CD4-positive, CD25-positive, alpha-beta regulatory T cell (primary cell): Measurements from ENCODE around the gene VPS18. TPM values are rescaled to one million over a fixed set of nuclear protein-coding genes. Genes with fewer than 3 reads are reported as not detected.

ENCODE experiments used
- ATAC-seq, 2 donors: fragments of 150-1000 bp; cut with Tn5 transposase; one replicate each; pipeline ENCODE4 v1.10.0; 2021; ENCODE audit warnings: low read depth in 2 of 2, moderate number of reproducible peaks in 2 of 2, moderate library complexity in 1 of 2
- DNase-seq, 3 donors: peaks; one replicate each; pipeline versions ENCODE4 v3.0.0 to v3.0.0-alpha.2; 2012 to 2022; ENCODE audit warnings: mixed read lengths in 1 of 3
- H3K27ac ChIP-seq: one replicate; pipeline ENCODE4 v1.7.0; 2013; ENCODE audit warnings: mild to moderate bottlenecking, low read length; ENCODE audit not compliant: insufficient read depth, poor library complexity, severe bottlenecking
- H3K27me3 ChIP-seq: one replicate; pipeline ENCODE4 v1.7.0; 2013; ENCODE audit warnings: low read length; ENCODE audit not compliant: control insufficient read depth, insufficient read depth
- H3K36me3 ChIP-seq: one replicate; pipeline ENCODE4 v1.7.0; 2013; ENCODE audit warnings: mild to moderate bottlenecking, low read length, moderate library complexity; ENCODE audit not compliant: control insufficient read depth, insufficient read depth
- H3K4me1 ChIP-seq: 2 replicates; pipeline ENCODE4 v1.7.0; 2013; ENCODE audit warnings: mild to moderate bottlenecking, low read length; ENCODE audit not compliant: insufficient read depth, control insufficient read depth, poor library complexity, severe bottlenecking
- H3K4me3 ChIP-seq: one replicate; pipeline ENCODE4 v1.7.0; 2013; ENCODE audit warnings: low read depth, mild to moderate bottlenecking, low read length, moderate library complexity
- H3K9me3 ChIP-seq, 2 experiments: 1 replicate in 1 of 2; 2 replicates in 1 of 2; pipeline ENCODE4 v1.7.0; 2013; ENCODE audit warnings: low read length in 2 of 2, mild to moderate bottlenecking in 1 of 2, moderate library complexity in 1 of 2; ENCODE audit not compliant: control insufficient read depth in 2 of 2
- H3K27ac Mint-ChIP-seq, 3 donors: one replicate each; pipeline ENCODE4 v1.8.0; 2020 to 2022; ENCODE audit warnings: mild to moderate bottlenecking in 3 of 3, mixed read lengths in 3 of 3, moderate library complexity in 2 of 3
- H3K27me3 Mint-ChIP-seq: one replicate; pipeline ENCODE4 v1.8.0; 2022; ENCODE audit warnings: mild to moderate bottlenecking, mixed read lengths
- H3K36me3 Mint-ChIP-seq: one replicate; pipeline ENCODE4 v1.8.0; 2020; ENCODE audit warnings: mixed read lengths
- H3K4me1 Mint-ChIP-seq, 4 donors: one replicate each; pipeline ENCODE4 v1.8.0; 2020 to 2022; ENCODE audit warnings: mixed read lengths in 4 of 4, mild to moderate bottlenecking in 1 of 4
- H3K4me3 Mint-ChIP-seq, 4 donors: one replicate each; pipeline ENCODE4 v1.8.0; 2020 to 2022; ENCODE audit warnings: mild to moderate bottlenecking in 4 of 4, mixed read lengths in 4 of 4, moderate library complexity in 3 of 4
- H3K9me3 Mint-ChIP-seq, 7 donors: one replicate each; pipeline ENCODE4 v1.8.0; 2020 to 2022; ENCODE audit warnings: mixed read lengths in 7 of 7, mild to moderate bottlenecking in 3 of 7, moderate library complexity in 2 of 7
- polyA plus RNA-seq, 4 donors: library from polyadenylated mRNA; unstranded; fragments of 300-500 nt; fragmentation: Illumina TruSeq; gene quantifications; one replicate each; pipeline ENCODE4 v1.2.3, GENCODE V29; 2021
- total RNA-seq: library from RNA; stranded (reverse); gene quantifications from one replicate; pipeline ENCODE4 v1.2.3, GENCODE V29; 2022

The VPS18 gene
- total and polyA plus RNA-seq, 5 donors from 2014 or later = 19.5 to 26.5 (median 25.1) TPM

DNA sequence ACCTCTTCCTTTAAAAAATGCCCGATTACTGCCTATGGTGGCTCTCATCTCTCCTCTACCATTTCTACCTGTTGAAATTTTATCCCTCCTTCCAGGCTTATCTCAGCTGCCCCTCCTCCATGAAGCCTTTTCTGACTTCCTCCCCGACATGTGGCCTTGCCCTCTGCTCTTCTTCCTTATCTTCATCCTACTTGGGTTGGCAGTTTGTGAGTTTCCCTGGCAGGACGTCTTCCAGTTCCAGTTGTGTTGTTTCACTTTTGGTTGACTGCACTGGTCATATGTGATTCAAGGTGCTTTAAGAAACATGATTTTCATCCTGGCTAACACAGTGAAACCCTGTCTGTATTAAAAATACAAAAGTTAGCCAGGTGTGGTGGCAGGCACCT is 39.3 kb downstream of the VPS18 start:
- Mint-ChIP-seq H3K27me3 (peaks cover 65% of the 10 kb centered on the region), H3K9me3 (peaks cover 0 to 5% (median 0%) of the 10 kb centered on the region in 7 donors), H3K4me1 (peaks cover 0 to 36% (median 15%) of the 10 kb centered on the region in 4 donors), H3K4me3 (peak overlapping the region in 1 of 4 donors; percentile 54), H3K36me3 (no peaks in the 10 kb centered on the region), H3K27ac (no peak overlapping the region)
- no peak for ATAC-seq
- no peak overlapping the region for H3K27ac ChIP-seq
- H3K9me3 ChIP-seq = no peaks in the 10 kb centered on the region
- H3K4me1 ChIP-seq = peaks cover 27% of the 10 kb centered on the region
- H3K36me3 ChIP-seq = no peaks in the 10 kb centered on the region
- H3K27me3 ChIP-seq = peaks cover 8% of the 10 kb centered on the region
- no peak overlapping the region for H3K4me3 ChIP-seq
- no peak for DNase-seq

DNA sequence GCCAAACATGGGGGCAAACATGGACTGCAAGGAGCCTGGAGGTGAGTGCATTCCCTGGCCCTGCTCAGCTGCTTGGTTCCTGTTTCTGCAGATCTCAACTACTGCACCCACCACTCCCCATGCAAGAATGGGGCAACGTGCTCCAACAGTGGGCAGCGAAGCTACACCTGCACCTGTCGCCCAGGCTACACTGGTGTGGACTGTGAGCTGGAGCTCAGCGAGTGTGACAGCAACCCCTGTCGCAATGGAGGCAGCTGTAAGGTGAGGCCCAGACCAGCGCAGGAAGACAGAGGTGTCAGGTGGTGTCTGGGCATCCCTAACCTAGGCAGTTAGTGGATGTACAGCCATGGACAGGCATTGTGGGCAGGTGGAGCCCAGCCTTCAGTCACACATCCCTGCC is 40.2 kb downstream of the VPS18 start:
- peaks cover 56% of the 10 kb centered on the region for H3K27me3 Mint-ChIP-seq
- Histone ChIP-seq H3K4me1 (peaks cover 18% of the 10 kb centered on the region), H3K36me3 (no peaks in the 10 kb centered on the region), H3K27ac (no peak overlapping the region), H3K4me3 (no peak overlapping the region), H3K9me3 (no peaks in the 10 kb centered on the region), H3K27me3 (peaks cover 8% of the 10 kb centered on the region)
- H3K27ac Mint-ChIP-seq = no peak overlapping the region
- peaks cover 0 to 31% (median 10%) of the 10 kb centered on the region in 4 donors for H3K4me1 Mint-ChIP-seq
- H3K36me3 Mint-ChIP-seq = no peaks in the 10 kb centered on the region
- no peak overlapping the region for H3K4me3 Mint-ChIP-seq
- peaks cover 0 to 2% (median 0%) of the 10 kb centered on the region in 7 donors for H3K9me3 Mint-ChIP-seq
- ATAC-seq (no peak), DNase-seq (no peak)

DNA sequence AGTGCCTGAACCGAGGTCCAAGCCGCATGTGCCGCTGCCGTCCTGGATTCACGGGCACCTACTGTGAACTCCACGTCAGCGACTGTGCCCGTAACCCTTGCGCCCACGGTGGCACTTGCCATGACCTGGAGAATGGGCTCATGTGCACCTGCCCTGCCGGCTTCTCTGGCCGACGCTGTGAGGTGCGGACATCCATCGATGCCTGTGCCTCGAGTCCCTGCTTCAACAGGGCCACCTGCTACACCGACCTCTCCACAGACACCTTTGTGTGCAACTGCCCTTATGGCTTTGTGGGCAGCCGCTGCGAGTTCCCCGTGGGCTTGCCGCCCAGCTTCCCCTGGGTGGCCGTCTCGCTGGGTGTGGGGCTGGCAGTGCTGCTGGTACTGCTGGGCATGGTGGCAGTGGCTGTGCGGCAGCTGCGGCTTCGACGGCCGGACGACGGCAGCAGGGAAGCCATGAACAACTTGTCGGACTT is 42.0 kb downstream of the VPS18 start:
- H3K4me3 ChIP-seq = no peak overlapping the region
- no peaks in the 10 kb centered on the region for H3K9me3 ChIP-seq
- no peaks in the 10 kb centered on the region for H3K9me3 Mint-ChIP-seq
- H3K4me3 Mint-ChIP-seq = no peak overlapping the region
- no peaks in the 10 kb centered on the region for H3K36me3 ChIP-seq
- H3K4me1 ChIP-seq = peaks cover 7% of the 10 kb centered on the region
- no peak overlapping the region for H3K27ac Mint-ChIP-seq
- no peaks in the 10 kb centered on the region for H3K36me3 Mint-ChIP-seq
- DNase-seq (no peak), ATAC-seq (no peak)
- H3K27ac ChIP-seq = no peak overlapping the region
- H3K27me3 Mint-ChIP-seq = peaks cover 38% of the 10 kb centered on the region
- H3K27me3 ChIP-seq = peaks cover 5% of the 10 kb centered on the region
- peaks cover 0 to 28% (median 11%) of the 10 kb centered on the region in 4 donors for H3K4me1 Mint-ChIP-seq

DNA sequence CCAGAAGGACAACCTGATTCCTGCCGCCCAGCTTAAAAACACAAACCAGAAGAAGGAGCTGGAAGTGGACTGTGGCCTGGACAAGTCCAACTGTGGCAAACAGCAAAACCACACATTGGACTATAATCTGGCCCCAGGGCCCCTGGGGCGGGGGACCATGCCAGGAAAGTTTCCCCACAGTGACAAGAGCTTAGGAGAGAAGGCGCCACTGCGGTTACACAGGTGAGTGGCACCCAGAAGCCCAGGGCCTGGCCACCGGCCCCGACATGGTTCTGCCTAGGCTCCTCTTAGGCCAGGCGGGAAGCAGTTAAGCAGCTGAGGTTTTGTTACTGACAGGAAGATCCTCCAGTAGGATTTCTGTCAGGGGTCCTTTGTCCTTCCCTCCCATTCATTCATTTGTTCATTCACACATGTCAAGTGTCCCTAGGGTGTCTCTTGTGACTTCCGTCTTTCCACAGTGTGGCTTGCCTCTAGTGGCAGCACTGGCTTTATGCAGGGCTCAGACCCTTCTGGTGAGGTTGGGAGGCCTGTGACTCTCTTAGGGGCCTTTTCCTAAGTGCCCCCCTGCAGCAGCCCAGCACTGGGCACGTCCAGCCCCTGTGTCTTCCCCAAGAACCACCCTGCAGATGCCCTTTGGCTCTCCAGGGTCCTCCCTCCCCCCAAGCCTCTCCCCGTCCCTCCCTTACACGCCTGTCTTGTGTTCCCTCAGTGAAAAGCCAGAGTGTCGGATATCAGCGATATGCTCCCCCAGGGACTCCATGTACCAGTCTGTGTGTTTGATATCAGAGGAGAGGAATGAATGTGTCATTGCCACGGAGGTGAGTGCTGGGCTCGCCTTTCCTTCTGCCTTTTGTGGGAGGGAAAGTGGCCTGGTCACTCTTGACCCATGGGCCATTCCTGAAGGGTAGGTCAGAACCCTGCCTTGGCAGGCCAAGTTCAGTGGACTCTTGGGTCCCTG is 42.7 kb downstream of the VPS18 start:
- no peak for DNase-seq
- Mint-ChIP-seq H3K4me3 (no peak overlapping the region), H3K36me3 (no peaks in the 10 kb centered on the region), H3K27ac (no peak overlapping the region), H3K4me1 (peaks cover 0 to 22% (median 10%) of the 10 kb centered on the region in 4 donors), H3K27me3 (peaks cover 31% of the 10 kb centered on the region), H3K9me3 (no peaks in the 10 kb centered on the region)
- Histone ChIP-seq H3K36me3 (no peaks in the 10 kb centered on the region), H3K9me3 (no peaks in the 10 kb centered on the region), H3K27me3 (no peaks in the 10 kb centered on the region), H3K4me3 (no peak overlapping the region), H3K4me1 (peaks cover 11% of the 10 kb centered on the region), H3K27ac (no peak overlapping the region)
- ATAC-seq = no peak

DNA sequence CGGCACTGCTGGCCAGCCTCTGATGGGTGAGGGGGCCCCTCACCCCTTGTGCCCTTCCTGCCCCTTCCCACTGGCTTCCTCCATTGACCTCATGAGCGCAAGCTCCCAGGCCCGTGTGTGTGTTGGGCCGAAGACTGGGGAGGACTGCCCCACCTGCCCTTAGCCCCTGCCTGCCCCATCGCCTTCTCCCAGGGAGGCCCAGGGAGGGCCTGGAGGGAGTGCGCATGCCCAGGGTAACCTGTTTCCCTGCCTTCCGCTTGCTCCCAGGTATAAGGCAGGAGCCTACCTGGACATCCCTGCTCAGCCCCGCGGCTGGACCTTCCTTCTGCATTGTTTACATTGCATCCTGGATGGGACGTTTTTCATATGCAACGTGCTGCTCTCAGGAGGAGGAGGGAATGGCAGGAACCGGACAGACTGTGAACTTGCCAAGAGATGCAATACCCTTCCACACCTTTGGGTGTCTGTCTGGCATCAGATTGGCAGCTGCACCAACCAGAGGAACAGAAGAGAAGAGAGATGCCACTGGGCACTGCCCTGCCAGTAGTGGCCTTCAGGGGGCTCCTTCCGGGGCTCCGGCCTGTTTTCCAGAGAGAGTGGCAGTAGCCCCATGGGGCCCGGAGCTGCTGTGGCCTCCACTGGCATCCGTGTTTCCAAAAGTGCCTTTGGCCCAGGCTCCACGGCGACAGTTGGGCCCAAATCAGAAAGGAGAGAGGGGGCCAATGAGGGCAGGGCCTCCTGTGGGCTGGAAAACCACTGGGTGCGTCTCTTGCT is 43.7 kb downstream of the VPS18 start:
- Mint-ChIP-seq H3K9me3 (no peaks in the 10 kb centered on the region), H3K4me3 (no peak overlapping the region), H3K27me3 (peaks cover 22% of the 10 kb centered on the region), H3K36me3 (no peaks in the 10 kb centered on the region), H3K4me1 (peaks cover 0 to 24% (median 14%) of the 10 kb centered on the region in 4 donors), H3K27ac (peak overlapping the region in 1 of 3 donors; percentile 63)
- Histone ChIP-seq H3K27ac (no peak overlapping the region), H3K27me3 (no peaks in the 10 kb centered on the region), H3K4me3 (no peak overlapping the region), H3K9me3 (no peaks in the 10 kb centered on the region), H3K36me3 (no peaks in the 10 kb centered on the region), H3K4me1 (peaks cover 21% of the 10 kb centered on the region)
- peak in 1 of 3 donors; percentile 29 for DNase-seq
- peak; percentile 21 to 32 for ATAC-seq

DNA sequence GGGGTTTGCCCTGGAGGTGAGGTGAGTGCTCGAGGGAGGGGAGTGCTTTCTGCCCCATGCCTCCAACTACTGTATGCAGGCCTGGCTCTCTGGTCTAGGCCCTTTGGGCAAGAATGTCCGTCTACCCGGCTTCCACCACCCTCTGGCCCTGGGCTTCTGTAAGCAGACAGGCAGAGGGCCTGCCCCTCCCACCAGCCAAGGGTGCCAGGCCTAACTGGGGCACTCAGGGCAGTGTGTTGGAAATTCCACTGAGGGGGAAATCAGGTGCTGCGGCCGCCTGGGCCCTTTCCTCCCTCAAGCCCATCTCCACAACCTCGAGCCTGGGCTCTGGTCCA is 44.3 kb downstream of the VPS18 start:
- peaks cover 26% of the 10 kb centered on the region for H3K4me1 ChIP-seq
- ATAC-seq = no peak
- no peaks in the 10 kb centered on the region for H3K27me3 ChIP-seq
- Mint-ChIP-seq H3K27me3 (peaks cover 17% of the 10 kb centered on the region), H3K27ac (peak overlapping the region in 1 of 3 donors; percentile 63), H3K4me3 (no peak overlapping the region), H3K4me1 (peaks cover 0 to 29% (median 12%) of the 10 kb centered on the region in 4 donors), H3K9me3 (no peaks in the 10 kb centered on the region), H3K36me3 (no peaks in the 10 kb centered on the region)
- no peaks in the 10 kb centered on the region for H3K36me3 ChIP-seq
- no peak overlapping the region for H3K4me3 ChIP-seq
- H3K27ac ChIP-seq = no peak overlapping the region
- no peaks in the 10 kb centered on the region for H3K9me3 ChIP-seq
- no peak for DNase-seq

DNA sequence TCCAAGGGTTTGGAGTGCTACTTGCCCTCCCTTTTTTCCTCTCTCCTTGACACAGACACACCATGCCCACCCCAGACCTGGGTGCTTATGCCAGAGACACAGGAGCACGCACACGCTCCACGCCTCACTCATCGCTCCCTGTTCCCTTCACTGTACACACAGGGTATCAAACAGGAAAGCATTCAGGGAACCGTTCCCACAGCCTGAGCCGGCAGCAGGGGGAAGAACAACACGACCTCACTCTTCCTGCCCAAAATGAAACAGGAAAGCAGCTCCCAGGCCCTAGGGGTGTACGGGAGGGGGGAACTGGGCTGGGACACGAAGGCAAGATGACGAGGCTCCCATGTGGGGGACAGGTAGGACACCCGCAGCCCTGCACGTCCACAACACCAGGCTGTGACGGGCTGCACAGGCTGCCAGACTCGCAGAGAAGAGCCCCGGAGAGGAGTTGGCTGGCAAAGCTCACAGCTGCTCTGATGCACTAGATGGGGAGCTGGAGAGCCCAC is 46.1 kb downstream of the VPS18 start:
- Histone ChIP-seq H3K9me3 (no peaks in the 10 kb centered on the region), H3K27me3 (no peaks in the 10 kb centered on the region), H3K27ac (no peak overlapping the region), H3K4me3 (no peak overlapping the region), H3K36me3 (no peaks in the 10 kb centered on the region), H3K4me1 (peaks cover 27% of the 10 kb centered on the region)
- no peaks in the 10 kb centered on the region for H3K9me3 Mint-ChIP-seq
- DNase-seq (peak in 1 of 3 donors; percentile 18), ATAC-seq (no peak)
- peak overlapping the region; percentile 58 to 86 (median 72) for H3K4me3 Mint-ChIP-seq
- no peaks in the 10 kb centered on the region for H3K36me3 Mint-ChIP-seq
- peaks cover 0 to 39% (median 11%) of the 10 kb centered on the region in 4 donors for H3K4me1 Mint-ChIP-seq
- H3K27me3 Mint-ChIP-seq = peaks cover 5% of the 10 kb centered on the region
- peak overlapping the region; percentile 58 to 95 (median 87) for H3K27ac Mint-ChIP-seq
